ENCODE measurements around the gene TRUB2.

DNA sequence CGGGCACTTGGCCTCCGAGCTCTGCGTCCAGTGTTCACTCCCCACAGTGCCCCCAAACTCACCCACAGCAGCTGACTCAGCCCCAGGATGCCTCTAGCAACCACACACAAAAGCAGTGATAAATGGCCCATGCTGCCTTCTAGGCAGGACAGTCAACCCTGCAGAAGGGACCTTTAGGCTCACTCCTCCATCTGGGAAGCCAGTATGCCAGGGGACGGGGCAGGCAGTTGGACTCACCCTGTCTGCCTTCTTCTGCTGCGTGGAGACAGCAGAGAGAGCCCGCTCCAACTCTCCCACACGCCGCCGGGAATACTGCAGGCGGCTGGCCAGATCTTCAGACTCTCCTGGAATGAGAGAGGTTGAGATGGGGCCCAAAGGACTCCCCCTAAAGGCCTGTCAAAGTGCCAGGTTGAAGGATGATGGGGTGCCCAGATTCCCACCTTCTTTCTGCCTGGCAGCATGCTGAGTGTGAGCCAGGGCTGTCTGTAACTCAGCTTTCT is 56.8 kb downstream of the TRUB2 start:
- TF ChIP-seq POLR2AphosphoS5 (IDR thresholded peaks at IDR 0.05) (no peak), POLR2A (IDR thresholded peaks at IDR 0.05) (no peak)
- TF ChIP-seq, protein P1, sequence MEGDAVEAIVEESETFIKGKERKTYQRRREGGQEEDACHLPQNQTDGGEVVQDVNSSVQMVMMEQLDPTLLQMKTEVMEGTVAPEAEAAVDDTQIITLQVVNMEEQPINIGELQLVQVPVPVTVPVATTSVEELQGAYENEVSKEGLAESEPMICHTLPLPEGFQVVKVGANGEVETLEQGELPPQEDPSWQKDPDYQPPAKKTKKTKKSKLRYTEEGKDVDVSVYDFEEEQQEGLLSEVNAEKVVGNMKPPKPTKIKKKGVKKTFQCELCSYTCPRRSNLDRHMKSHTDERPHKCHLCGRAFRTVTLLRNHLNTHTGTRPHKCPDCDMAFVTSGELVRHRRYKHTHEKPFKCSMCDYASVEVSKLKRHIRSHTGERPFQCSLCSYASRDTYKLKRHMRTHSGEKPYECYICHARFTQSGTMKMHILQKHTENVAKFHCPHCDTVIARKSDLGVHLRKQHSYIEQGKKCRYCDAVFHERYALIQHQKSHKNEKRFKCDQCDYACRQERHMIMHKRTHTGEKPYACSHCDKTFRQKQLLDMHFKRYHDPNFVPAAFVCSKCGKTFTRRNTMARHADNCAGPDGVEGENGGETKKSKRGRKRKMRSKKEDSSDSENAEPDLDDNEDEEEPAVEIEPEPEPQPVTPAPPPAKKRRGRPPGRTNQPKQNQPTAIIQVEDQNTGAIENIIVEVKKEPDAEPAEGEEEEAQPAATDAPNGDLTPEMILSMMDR (IDR thresholded peaks at IDR 0.05) = no peak
